Measurements from ENCODE around the gene ARF1. TPM values are rescaled to one million over a fixed set of nuclear protein-coding genes. Genes with fewer than 3 reads are reported as not detected.

Gene ARF1
- polyA plus RNA-seq, 1 experiment = 933 TPM

GRCh38 chr1:228042508-228042907, 40.0 kb upstream of the ARF1 start:
- no peak for DNase-seq (ENCODE audit: low read depth)
- POLR2A ChIA-PET = no interaction called here
- no peak overlapping the region for H3K4me3 ChIP-seq (ENCODE audit: low read depth, low read length)
- peaks cover 7% of the 10 kb centered on the region for H3K27me3 ChIP-seq (ENCODE audit: control insufficient read depth, insufficient read depth, low read length)
- no peaks in the 10 kb centered on the region for H3K36me3 ChIP-seq (ENCODE audit: control insufficient read depth, insufficient read depth, low read length)
- TF ChIP-seq CTCF (IDR thresholded peaks at IDR 0.05; ENCODE audit: insufficient read depth, low read depth, low read length) = no peak
- CTCF ChIA-PET = no interaction called here

- peaks cover 9% of the 10 kb centered on the region for H3K27me3 ChIP-seq (ENCODE audit: control insufficient read depth, insufficient read depth, low read length)
- no peak for DNase-seq (ENCODE audit: low read depth)
- POLR2A ChIA-PET = no interaction called here
- TF ChIP-seq CTCF (IDR thresholded peaks at IDR 0.05; ENCODE audit: insufficient read depth, low read depth, low read length) = no peak
- no peak overlapping the region for H3K4me3 ChIP-seq (ENCODE audit: low read depth, low read length)
- CTCF ChIA-PET = no interaction called here
- H3K36me3 ChIP-seq (ENCODE audit: control insufficient read depth, insufficient read depth, low read length) = no peaks in the 10 kb centered on the region
Observed at GRCh38 chr1:228043281-228043848, 39.1 kb upstream of the ARF1 start.

GRCh38 chr1:228044961-228045360, 37.5 kb upstream of the ARF1 start:
- Histone ChIP-seq H3K36me3 (ENCODE audit: control insufficient read depth, insufficient read depth, low read length) (no peaks in the 10 kb centered on the region), H3K27me3 (ENCODE audit: control insufficient read depth, insufficient read depth, low read length) (peaks cover 6% of the 10 kb centered on the region), H3K4me3 (ENCODE audit: low read depth, low read length) (no peak overlapping the region)
- POLR2A ChIA-PET = interaction anchor here (0.6 kb wide), 1 partner anchor 93 kb away, joined by 4 read pairs; no protein-coding TSS in a partner anchor
- TF ChIP-seq CTCF (IDR thresholded peaks at IDR 0.05; ENCODE audit: insufficient read depth, low read depth, low read length) = no peak
- no peak for DNase-seq (ENCODE audit: low read depth)
- CTCF ChIA-PET = no interaction called here

DNA sequence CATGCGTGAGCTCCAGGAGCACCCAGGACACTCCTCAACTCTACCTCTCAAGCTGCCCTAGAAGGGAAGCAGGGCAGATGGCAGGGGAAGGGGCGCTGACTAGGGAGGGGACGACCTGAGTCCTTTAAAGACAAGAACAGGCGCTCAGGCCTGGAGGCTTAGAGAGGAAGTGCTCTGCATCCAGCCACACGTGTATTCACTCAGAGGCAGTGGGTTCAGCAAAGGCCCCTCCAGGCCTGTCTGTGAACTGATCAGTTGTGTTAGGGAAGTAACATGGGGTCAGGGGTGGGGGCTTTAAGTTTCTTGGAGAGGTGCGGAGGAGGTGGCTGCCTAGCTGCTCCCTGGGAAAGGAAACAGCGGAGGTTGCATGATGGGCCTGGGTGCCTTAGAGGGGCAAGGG, 37.1 kb upstream of the ARF1 start:
- no peak for DNase-seq (ENCODE audit: low read depth)
- CTCF ChIA-PET = no interaction called here
- Histone ChIP-seq H3K4me3 (ENCODE audit: low read depth, low read length) (no peak overlapping the region), H3K27me3 (ENCODE audit: control insufficient read depth, insufficient read depth, low read length) (peaks cover 6% of the 10 kb centered on the region), H3K36me3 (ENCODE audit: control insufficient read depth, insufficient read depth, low read length) (no peaks in the 10 kb centered on the region)
- TF ChIP-seq CTCF (IDR thresholded peaks at IDR 0.05; ENCODE audit: insufficient read depth, low read depth, low read length) = no peak
- POLR2A ChIA-PET = interaction anchor here (0.6 kb wide), 1 partner anchor 93 kb away, joined by 4 read pairs; no protein-coding TSS in a partner anchor

DNA sequence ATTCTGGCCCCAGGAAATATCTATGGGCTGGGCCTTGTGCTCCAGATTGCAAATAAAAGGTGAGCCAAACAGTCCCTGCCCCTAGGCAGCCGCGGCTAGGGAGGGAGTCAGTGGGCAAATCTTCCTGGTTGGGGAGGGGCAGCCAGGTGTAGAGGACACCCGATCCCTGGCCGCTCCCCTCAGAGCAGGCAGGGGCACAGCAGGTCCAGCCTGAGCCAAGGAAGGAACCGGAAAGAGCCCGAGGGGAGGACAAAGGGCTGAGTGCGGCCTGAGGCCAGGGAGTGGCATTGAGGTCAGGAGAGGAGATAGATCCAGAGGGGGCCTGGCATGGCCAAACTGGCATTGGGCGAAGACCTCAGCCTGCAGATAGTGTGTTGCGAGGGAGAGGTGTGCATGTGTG, 36.6 kb upstream of the ARF1 start:
- no peak for TF ChIP-seq CTCF (IDR thresholded peaks at IDR 0.05; ENCODE audit: insufficient read depth, low read depth, low read length)
- POLR2A ChIA-PET = no interaction called here
- H3K4me3 ChIP-seq (ENCODE audit: low read depth, low read length) = no peak overlapping the region
- H3K36me3 ChIP-seq (ENCODE audit: control insufficient read depth, insufficient read depth, low read length) = no peaks in the 10 kb centered on the region
- no peak for DNase-seq (ENCODE audit: low read depth)
- H3K27me3 ChIP-seq (ENCODE audit: control insufficient read depth, insufficient read depth, low read length) = peaks cover 6% of the 10 kb centered on the region
- CTCF ChIA-PET = no interaction called here
